NCI-H1092 (cell line): Measurements from ENCODE around the gene MCAM.

Experiments used
- DNase-seq: peaks from one replicate; lab custom pipeline; 2025; lab: John Stamatoyannopoulos, UW

Gene MCAM

DNA sequence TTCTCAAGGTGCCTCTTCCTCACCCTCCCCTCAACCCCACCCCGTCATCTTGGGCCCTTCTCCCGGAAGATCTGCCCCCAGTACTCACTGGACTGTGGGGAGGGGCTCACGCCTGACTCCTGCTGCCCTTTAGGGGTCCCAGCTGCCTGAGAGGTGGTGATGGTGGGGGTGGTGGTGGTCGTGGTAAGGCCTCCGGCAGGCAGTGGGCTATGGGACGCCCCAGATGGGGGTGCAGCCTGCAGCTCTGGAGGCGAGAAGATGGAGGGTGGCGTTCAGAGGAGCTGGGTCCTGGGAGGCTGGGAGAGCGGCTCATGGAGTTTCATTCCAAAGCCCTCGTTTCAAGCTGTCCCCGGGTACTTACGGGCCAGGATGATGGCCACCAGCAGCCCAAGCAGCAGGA lies 28.8 kb upstream of the MCAM start:
- DNase-seq = no peak

DNA sequence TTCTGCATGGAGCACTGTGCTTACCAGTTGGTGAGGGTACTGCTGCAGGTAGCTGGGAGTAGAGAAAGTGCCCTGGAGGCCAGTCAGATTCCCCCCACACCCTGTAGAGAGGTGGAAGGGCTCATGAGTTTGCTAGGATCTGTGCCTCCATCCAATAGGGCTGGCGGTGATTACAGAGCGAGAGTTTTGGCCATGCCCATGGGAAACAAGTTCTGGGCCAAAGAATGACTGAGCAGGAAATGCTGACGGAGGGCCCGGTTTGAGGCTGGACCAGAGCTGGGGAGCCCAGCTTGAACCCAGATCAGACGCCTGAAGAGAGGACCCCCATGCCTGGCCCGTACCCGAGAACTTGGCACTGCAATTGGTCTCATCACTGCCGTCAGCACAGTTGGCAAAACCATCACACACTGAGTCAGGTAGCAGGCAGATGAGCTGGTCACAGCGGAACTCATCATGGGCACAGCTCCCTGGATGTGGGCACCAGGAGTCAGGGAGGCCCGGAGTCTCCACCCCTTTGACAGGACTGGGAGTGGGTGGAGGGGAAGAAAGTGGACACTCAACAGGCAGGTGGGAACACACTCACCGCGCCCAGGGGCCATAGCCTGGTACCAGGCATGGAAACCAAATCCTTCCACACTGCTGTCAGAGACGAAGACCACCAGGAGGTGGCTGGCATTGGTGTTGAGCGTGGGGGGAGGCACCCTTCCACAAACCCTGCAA lies 27.5 kb upstream of the MCAM start:
- no peak for DNase-seq

DNA sequence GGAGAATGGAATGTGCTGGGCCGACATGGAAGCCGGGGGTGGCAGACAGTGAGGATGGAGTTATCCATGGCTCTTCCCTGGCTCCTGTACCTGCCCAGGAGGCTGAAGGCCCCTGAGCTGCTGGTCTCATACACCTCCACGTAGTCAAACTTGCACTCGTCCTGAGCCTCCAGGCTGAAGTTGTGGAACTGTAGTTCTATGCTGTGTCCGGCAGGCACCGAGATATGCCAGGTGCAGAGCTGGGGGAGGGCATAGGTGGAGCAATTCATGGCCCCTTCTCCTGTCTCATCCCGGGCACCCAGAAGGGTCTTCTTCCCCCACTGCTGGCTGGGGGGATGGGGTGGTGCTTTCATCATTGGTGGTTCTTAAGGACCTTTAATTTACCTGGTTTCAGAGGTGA lies 26.8 kb upstream of the MCAM start:
- DNase-seq = no peak

DNA sequence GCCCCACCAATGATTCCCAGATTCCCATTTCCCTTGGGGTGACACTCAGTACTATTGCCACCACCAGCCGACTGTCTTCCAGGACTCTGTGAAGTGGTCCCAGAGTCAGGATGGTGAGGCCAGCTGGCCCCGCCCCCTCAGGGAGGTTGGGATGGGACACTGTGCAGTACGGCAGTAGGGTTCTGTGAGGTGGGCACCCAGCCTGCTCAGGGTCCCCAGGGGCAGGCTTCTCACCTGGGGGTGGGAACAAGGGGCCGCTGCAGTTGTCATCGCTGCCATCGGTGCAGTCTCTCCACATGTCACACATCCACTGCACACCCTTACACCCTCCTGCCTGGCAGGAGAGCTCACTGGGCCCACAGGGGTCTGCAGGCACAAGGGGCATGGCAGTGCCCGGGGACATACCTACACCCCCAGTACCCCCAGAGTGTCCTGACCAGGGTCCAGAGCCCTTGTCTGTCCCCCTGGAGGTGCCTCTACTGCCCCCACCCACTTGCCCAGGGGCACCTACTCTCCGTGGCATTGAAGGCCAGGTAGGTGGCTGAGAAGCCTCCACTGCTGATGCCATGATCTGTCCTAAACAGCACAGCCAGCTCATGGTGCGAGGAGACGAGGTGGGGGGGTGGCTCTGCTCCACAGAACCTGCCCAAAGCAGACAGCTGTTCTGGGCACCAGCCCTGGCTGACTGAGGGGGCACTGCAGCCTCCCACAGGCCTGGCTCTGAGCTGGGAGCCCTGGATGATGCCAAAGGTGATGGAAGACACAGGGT lies 25.6 kb upstream of the MCAM start:
- no peak for DNase-seq

DNA sequence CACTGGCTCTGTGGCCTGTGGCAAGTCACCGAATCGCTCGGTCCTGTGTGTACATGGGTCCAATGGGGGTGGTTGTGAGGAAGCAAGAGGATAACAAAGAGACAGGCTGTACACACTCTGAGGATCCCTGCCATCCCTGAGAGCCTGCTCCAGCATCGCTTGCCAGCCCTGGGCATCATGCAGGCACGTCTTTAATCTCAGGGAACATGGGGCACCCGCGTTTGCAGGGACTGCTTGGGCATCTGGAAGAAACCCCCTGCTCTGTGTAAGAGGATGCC lies 25.0 kb upstream of the MCAM start:
- DNase-seq = no peak

DNA sequence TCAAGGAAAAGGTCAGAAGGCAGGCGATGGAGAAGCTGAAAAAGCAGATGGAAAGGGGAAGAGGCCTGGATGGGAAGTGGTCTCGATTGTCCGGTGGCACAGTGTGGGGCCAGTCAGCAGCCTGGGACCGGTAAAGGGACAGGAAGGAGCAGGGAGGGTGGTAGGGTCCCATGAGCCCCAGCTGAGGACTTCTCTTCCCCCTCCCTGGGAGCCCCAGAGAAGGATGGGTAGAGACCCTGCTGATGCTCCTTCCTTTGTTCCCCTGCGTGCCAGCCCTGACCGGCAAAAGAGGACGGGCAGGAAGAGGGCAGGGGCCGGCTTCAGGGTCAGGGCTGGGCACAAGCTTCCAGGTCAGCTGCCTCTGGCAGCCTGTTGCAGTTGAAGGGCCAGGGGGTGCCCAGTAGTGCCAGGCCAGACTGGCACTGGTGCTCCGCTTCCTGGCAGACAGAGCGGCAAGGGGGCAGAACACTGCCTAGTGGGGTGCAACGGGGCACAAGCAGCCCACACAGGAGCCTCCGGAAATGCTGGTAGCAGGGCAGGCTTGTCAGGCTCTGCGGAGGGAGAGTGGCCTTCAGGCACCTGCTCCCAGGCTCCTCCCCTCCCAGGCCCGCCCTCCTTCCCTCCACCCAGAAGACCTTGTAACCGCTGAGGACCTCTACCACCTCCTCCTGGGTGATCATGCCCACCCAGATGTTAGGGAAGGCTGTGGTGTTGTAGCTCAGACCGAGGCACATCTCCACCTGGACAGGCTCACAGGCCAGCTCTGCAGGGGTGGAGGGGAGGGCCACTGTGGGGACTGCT lies 24.5 kb upstream of the MCAM start:
- DNase-seq = no peak

DNA sequence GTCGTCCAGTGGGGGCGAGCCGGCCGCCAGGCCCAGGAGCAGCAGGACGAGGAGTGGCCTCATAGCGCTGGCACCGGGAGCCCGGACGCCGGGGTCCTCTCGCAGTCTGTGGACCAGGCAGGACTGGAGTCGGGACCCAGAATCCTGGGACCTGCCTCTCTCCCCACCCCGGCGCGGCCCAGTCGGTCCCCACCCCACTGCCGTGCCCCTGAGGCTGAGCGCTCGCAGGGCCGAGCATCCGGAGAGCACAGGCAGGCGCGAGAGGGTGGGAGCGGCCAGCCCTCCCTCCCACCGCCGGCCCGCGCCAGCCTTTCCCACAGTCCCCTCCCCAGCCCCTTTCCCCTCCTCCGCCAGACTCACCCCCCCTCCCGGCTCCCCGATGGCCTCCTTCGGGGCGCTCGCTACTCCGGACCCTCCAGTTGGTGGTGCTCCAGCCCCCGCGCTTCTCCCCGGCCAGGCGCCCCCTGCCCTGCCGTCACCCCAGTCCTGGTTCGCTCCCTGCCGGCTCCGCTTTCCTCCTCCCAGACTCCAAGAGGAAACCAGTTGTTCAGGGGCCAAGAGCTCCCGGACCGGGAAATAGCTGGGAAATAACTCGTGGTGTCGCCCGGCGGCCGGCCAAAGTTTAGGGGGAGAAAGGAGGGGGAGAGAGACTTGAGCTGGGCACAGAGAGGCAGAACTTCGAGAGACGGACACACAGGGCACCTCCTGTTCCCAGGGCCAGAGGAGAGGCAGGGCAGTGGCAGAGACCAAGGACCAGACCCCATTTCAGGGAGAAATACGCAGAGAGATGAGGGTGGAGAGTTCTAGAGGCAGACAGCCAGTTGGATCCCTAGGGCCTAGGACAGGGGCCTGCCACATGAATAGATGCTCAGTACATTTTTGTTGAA lies 23.6 kb upstream of the MCAM start, which contains the start of gene C1QTNF5:
Gene C1QTNF5, minus strand, starts transcription at position 549 of the 887 bp plus-strand sequence. Its CDS starts 486 bp downstream, at position 63.
- DNase-seq = no peak

DNA sequence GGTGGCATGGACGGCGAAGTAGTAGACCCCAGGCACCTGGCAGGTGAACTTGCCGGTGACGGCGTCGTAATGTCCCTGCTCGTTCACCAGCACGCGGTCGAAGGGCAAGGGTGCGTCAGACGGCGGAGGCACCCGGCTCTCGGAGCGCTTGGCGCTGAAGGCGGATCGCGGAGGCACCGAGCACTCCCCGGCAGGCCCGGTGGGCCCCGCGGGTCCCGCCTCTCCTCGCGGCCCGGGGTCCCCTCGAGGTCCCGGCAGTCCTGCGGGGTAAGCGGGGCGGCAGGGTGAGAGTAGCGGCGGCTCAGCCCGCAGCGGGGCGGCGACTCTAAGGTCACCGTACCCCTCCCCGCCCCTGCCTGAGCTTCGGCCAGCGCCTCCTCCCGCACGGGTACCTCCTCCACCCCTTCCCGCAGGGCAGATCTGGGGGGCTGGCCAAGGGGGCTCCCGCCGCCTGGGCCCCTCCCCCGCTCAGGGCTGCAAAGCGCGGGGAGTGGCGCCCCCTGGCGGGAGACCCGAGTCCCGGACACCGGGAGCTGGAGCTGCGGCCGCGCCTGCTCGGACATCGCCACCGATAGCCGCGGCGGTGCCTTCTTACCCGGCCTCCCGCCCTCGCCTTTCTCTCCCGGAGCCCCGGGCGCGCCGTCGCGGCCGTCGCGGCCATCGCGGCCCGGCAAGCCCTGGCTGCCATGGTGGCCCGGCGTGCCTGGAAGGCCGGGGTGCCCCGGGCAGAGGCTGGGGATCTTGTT lies 22.8 kb upstream of the MCAM start:
- no peak for DNase-seq

DNA sequence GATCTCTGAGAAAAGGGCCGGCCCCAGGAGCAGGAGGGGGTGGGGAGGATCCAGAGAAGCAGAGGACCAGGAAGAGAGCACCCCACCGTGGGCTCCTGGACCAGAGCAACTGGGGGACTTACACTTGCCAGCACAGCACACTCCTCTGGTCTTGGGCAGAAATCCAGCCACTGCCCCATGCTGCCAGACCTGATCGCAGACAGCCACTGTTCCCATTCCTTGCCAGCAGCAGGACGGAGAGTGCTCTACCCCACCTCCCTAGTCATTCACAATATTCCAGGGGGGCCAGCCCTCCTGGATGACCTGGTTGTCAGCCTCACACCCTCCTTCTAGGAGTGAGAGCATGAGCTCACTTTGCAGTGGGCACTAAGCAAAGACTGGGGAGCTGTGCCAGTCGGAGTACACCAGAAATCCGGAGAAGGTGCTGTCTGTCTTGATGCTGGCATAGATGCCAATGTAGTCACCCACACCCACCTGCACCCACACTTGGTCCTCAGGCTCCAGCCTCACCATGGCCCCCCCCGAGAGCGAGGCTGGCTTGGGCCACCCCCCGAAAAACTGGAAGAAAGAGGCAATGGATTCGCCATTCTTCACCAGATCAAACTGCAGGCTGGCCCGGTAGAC lies 22.1 kb upstream of the MCAM start:
- no peak for DNase-seq

DNA sequence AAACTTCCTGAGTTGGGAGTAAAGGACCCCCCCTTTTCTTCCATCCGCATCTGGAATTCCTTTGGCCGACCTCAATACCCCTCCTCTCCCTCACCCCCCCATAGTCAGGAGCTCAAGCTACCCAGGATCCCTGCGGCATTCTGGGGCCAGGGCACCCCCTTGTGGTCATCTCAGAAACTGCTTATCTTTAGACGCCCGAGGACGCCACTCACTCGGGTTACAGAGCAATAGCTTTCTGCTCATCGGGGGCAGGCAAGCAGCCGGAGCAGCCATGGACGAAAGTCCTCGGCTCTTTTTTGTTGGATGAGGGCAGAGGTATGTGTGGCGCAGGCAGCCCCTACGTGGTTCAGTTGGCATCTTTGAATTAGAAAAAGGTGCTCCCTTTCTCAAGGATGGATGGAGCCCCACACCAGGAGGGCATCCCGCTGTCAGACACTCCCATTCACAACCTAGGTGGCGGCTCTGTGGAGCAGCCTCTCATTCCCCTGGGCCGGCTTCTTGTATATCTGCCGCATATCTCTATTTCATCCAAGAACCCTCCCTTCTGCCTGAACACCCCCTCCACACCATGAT lies 21.5 kb upstream of the MCAM start:
- DNase-seq = peak; percentile 61

DNA sequence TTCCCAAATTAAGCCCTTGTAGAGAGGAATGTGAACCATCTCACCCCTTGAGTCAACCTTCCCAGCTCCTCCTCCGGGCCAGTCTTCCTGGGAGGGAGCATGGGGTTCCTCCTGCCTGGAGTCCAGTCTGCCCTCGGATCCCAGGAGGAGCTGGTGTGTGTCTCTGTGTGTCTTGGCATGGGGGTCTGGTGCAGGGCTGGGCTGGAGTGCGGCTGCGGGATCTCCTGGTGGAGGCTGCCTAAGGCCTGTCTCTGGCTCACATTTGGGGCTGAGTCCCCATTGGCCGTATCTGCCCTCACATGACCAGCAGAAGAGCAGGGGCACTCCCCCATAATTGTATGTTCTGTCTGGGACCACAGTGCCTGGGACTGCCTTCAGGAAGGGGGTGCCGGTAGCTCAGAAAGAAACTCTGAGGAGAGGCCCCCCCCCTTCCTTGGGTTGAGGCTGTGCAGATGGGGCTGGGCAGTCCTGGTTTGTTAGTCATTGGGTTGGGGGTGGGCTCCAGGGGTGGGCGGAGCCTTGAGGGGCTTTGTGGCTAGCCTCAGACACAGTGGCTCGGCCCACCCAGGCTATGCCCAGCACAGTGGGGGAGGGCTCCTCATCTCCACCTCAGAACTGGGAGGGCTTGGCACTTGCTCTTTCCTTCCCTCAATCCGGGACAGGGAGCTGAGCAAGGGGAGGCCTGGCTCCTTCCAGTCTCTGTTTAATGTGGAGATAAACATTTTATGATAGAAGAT lies 20.8 kb upstream of the MCAM start:
- no peak for DNase-seq

DNA sequence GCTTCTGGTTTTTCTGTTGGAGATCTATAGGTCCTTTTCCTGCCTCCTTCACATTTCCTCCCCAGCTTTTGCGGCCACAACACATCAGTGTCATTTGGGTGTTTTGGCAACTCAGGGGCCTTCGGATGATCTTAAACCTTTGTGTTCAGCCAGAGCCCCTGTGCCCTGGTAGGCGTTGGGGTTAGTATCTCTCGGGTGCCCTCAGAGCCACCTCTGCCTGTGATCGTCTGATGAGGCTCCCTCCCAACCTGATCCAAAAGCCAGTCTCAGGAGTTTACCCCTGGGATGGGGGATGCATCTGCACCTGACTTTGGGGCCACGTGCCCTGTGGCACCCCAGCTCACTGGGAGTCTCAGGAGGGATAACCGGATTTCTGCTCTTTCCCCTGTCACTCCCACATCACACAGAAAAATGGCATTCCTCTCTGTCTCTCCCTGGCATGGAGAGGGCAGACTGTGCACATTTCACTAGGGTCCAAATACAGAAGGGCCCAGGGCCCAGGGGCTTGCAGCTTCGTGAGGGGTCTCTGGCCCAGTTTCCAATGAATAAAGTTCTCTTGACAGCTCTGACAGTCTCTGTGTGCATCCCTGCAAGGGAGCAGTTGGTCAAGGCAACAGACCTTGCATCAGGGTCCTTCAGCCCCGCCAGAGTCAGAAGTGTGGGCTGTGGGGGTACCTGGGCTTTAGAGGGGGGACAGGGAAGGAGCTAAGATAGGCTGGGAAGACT lies 20.0 kb upstream of the MCAM start:
- no peak for DNase-seq

DNA sequence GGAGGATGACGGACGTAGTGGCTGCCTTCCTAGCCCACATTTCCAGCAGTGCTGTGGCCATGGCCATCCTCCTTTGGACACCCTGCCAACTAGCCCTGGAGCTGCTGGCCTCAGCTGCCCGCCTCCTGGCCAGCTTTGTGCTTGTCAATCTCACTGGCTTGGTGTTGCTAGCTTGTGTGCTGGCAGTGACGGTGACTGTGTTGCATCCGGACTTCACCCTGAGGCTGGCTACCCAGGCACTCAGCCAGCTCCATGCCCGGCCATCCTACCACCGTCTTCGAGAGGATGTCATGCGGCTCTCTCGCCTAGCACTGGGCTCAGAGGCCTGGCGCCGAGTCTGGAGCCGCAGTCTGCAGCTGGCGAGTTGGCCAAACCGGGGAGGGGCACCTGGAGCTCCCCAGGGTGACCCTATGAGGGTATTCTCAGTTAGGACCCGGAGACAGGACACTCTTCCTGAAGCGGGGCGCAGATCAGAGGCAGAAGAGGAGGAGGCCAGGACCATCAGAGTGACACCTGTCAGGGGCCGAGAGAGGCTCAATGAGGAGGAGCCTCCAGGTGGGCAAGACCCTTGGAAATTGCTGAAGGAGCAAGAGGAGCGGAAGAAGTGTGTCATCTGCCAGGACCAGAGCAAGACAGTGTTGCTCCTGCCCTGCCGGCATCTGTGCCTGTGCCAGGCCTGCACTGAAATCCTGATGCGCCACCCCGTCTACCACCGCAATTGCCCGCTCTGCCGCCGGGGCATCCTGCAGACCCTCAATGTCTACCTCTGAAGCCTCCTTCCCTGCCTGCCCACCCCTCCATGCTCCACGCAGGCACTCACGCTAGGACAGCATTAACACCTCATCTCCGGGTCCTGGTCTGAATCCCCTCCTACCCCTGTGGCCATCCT lies 19.0 kb upstream of the MCAM start:
- no peak for DNase-seq

DNA sequence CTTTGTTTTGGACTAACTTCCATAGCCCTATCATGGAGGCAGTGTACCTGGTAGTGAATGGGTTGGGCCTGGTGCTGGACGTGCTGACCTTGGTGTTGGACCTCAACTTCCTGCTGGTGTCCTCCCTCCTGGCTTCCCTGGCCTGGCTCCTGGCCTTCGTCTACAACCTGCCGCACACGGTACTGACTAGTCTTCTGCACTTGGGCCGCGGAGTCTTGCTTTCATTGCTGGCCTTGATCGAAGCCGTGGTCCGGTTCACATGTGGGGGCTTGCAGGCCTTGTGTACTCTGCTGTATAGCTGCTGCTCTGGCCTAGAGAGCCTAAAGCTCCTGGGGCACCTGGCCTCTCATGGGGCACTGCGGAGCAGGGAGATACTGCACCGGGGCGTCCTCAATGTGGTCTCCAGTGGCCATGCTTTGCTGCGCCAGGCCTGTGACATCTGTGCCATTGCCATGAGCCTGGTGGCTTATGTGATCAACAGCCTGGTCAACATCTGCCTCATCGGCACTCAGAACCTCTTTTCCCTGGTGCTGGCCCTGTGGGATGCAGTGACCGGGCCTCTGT lies 18.2 kb upstream of the MCAM start:
- no peak for DNase-seq

DNA sequence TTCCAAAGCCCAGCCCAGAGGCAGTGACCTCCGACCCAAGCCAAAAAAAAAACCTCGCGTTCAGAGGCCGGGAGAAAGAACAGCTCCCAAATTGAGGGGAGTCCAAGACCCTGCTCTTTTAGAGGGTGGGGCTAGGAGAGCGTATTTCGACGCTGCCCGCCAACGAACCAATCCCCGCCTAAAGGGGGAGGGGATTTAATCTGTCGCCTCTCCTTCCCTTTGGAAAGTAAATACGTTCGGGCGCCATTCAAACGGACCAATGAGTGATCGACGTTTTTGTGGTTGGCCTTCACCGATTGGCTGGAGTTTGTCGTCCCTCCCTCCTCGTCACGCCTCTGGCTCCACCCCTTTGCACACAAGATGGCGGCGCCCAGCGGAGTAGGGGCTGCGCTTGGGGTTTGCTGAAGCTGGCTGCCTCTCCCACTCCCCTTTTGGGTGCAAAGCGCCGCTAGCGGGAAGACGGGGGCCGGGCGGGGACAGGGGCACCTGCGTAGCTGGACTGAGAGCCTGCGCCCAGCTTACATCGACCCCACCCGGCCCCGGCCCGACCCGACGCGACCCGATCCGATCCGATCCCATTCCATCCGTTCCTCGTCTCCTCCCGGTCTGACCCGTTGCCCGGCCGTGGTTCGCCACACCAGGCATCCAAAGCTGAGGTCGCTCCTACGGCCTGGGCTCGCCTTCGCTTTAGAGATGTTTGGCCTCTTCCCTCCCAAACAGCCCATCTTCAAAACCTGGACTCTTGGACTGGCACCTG lies 17.4 kb upstream of the MCAM start, which contains the start of gene RNF26:
Gene RNF26, plus strand, starts transcription at position 354 of the 757 bp plus-strand sequence. CDS start 596 bp downstream, outside the sequence.
- DNase-seq = peak; percentile 100

DNA sequence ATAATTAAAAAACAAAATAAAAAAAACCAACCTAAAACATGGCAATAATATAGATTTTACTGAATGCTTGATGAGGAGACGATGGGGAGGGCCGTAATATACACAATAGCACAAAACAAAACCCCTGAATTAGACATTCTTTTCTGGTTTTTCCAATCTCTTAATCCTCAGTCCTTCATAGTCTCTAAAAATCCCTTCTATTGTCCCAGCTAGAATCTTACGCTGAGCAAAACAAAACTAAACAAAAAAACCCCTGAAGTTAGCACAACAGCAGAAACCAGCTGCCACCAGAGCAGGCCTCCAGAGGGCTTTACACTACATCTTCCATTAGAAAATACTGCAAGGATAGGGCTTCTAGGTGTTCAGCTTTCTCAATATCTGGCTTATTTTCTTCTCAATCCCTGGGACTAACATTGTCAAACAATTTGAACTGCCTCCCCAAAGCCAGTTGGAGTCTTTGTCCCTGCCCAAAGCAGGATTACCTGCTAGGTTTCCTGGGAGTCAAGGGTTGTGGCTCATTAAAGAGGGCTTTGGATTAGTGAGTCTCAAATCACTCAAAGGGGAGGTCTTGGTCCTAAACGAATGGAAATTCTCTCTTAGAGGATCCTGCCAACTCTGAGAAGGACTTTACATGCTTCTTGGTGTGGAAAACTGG lies 15.3 kb upstream of the MCAM start:
- no peak for DNase-seq
